GM12873 (cell line): ENCODE data around the gene ZNF169.

Experiments used
- TF ChIP-seq, protein P1 (sequence below): IDR thresholded peaks from 2 replicates; pipeline ENCODE4 v1.5.1; 2012; ENCODE audit warnings: low read depth, mild to moderate bottlenecking, moderate library complexity, low read length, control low read depth; ENCODE audit not compliant: insufficient read depth; ENCODE audit errors: missing control alignments

The ZNF169 gene

DNA sequence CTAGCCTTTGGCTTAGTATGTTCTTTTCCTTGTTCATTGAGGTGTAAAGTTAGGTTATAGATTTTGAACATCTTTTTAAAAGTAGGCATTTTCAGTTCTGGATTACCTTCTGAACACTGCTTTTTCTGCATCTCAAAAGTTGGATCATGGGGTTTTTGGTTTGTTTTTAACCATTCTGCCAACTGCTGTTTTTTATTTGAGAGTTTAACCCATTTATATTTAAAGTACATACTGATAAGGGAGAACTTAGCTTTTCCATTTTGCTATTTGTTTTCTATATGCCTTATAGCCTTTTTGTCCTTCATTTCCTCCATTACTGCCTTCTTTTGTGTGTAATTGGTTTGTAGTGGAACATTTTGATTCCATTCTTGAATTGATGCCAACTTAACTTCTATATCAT lies 30.5 kb upstream of the ZNF169 start:
- TF ChIP-seq, protein P1, sequence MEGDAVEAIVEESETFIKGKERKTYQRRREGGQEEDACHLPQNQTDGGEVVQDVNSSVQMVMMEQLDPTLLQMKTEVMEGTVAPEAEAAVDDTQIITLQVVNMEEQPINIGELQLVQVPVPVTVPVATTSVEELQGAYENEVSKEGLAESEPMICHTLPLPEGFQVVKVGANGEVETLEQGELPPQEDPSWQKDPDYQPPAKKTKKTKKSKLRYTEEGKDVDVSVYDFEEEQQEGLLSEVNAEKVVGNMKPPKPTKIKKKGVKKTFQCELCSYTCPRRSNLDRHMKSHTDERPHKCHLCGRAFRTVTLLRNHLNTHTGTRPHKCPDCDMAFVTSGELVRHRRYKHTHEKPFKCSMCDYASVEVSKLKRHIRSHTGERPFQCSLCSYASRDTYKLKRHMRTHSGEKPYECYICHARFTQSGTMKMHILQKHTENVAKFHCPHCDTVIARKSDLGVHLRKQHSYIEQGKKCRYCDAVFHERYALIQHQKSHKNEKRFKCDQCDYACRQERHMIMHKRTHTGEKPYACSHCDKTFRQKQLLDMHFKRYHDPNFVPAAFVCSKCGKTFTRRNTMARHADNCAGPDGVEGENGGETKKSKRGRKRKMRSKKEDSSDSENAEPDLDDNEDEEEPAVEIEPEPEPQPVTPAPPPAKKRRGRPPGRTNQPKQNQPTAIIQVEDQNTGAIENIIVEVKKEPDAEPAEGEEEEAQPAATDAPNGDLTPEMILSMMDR: no peak

DNA sequence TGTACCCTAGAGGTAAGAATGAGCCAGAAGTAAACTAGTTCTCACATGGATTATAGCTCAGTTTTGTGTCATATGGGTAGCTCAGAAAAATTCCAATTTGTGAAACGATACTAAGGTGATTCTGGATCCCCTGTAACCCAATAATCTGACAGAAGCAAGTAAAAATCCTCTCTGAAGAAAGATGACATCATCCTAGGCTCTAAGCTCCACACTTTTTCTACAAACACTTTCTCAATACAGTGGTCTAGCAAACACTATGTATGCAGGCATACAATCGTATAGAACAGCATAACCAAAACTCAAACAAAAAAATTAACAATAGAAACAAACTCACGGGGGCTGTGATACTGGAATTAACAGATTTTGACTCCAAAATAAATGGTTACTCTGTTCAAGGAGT lies 26.7 kb upstream of the ZNF169 start:
- TF ChIP-seq, protein P1: no peak

DNA sequence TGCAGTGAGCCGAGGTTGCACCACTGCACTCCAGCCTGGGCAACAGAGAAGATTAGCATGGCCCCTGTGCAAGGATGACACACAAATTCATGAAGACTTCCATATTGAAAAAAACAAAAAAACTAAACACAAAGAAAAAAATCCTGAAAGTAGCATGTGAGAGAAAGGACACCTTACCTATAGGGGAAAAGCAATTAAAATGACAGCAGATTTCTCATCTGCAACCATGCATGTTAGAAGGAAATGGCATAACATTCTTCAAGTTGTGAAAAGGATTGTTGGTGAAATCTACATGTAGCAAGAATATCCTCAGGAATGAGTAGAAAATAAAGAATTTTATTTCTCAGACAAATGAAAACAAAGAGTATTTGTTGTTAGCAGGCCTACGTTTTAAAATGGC lies 13.4 kb upstream of the ZNF169 start:
- TF ChIP-seq, protein P1: no peak

DNA sequence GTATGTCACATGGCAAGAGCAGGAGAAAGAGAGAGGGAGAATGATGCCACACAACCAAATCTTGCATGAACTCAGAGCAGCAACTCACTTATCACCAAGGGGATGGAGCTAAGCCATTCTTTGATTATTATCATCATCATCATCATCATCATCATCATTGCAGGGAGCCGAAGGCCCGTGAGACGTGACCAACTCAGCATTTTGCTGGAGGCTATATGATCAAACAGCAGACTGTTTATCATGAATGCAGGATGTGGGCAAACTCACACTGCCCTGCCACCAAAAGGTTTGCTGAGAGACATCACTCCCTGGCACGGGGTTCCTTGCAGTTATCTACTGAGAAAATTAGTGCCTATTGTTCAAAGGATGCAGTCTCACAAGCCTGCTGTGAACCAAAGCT lies 8.6 kb upstream of the ZNF169 start:
- TF ChIP-seq, protein P1: no peak

DNA sequence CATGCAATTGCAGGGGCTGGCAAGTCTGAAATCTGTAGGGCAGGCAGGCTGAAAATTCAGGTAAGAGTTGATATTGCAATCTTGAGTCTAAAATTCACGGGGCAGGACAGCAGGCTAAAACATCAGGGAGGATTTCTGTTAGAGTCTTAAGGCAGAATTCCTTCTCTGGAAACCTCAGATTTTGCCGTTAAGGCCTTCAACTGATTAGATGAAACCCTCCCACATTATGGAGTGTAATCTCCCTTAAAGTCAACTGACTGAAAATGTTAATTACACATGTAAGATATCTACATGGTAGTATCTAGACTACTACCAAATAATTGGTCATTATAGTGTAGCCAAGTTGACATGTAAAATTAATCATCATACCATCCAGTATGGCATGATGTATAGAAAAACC lies 3.1 kb upstream of the ZNF169 start:
- TF ChIP-seq, protein P1: no peak

DNA sequence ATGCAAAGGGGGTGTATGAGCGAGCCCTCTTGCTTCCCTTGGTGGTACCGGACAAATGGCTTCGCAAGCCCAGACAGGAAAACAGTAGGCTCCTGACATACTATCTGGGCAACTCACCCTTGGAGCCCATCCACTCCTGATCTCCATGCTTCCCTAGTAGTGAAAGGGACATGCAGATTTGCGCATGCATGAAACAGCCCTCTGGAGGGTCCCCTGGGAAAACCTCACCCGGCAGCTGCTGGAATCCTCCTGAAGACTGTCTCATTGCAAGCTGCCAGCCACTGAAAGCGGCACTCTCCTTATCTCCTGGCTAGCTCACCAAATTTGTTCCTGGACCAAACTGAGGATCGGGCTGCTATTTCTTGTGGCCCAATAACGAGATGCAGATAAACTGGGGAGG lies 10.2 kb downstream of the ZNF169 start:
- TF ChIP-seq, protein P1: no peak

DNA sequence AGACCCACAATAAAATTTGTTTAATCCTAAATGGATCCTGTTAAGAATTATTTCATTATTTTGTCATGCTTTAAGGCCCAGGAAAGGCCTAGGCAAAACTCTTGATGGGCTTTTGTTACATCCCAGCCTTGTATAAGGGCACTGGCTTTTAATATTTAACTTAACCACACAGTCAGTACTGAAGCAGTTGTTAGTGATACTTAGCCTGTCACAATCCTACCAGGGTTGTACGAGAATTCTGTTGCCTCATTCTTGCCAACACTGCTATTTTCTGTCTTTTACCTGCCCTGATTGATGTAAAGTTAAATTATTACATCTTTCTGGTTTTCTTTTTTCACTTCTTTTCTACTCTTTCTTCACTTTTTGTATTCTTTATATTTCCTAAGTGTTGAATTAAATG lies 10.9 kb downstream of the ZNF169 start:
- TF ChIP-seq, protein P1: no peak
